Fibroblast of lung (primary cell): ENCODE measurements around the gene ARL9. TPM values are rescaled to one million over a fixed set of nuclear protein-coding genes. Genes with fewer than 3 reads are reported as not detected.

Source experiments
- DNase-seq, 2 donors: peaks; one replicate each; pipeline versions ENCODE4 v3.0.0 to v3.0.0-alpha.2; 2010; ENCODE audit warnings: low read depth in 2 of 2
- H2AFZ ChIP-seq: 2 replicates; pipeline ENCODE4 v1.5.1; 2012; ENCODE audit warnings: low read length, control low read depth, inconsistent platforms
- H3K27ac ChIP-seq: 2 replicates; pipeline ENCODE4 v1.5.1; 2011; ENCODE audit warnings: low read length, control low read depth; ENCODE audit not compliant: insufficient read depth
- H3K27me3 ChIP-seq: 2 replicates; pipeline ENCODE4 v1.5.1; 2011; ENCODE audit warnings: mild to moderate bottlenecking, low read length; ENCODE audit not compliant: control insufficient read depth, insufficient read depth
- H3K36me3 ChIP-seq: 2 replicates; pipeline ENCODE4 v1.5.1; 2011; ENCODE audit warnings: low read length; ENCODE audit not compliant: control insufficient read depth, insufficient read depth
- H3K4me1 ChIP-seq: 2 replicates; pipeline ENCODE4 v1.5.1; 2011; ENCODE audit warnings: low read length; ENCODE audit not compliant: control insufficient read depth, insufficient read depth; ENCODE audit errors: extremely low read depth
- H3K4me2 ChIP-seq: 2 replicates; pipeline ENCODE4 v1.5.1; 2011; ENCODE audit warnings: low read length, control low read depth; ENCODE audit not compliant: insufficient read depth; ENCODE audit errors: extremely low read depth
- H3K4me3 ChIP-seq, 4 experiments: fragments of 200-600 bp in 1 of 4; sonication (generic) in 1 of 4; replicated peaks in 1 of 4; 2 replicates each; pipeline ENCODE4 v1.5.1; 2011 to 2016; ENCODE audit warnings: low read length in 4 of 4, low read depth in 3 of 4, mild to moderate bottlenecking in 3 of 4, control low read depth in 2 of 4, inconsistent platforms in 1 of 4, mixed read lengths in 1 of 4; ENCODE audit not compliant: insufficient read depth in 1 of 4; ENCODE audit errors: control extremely low read depth in 1 of 4
- H3K79me2 ChIP-seq: 2 replicates; pipeline ENCODE4 v1.5.1; 2012; ENCODE audit warnings: mild to moderate bottlenecking, low read length, inconsistent platforms; ENCODE audit not compliant: control insufficient read depth, insufficient read depth
- H3K9ac ChIP-seq: 2 replicates; pipeline ENCODE4 v1.5.1; 2011; ENCODE audit warnings: mild to moderate bottlenecking, low read length, control low read depth; ENCODE audit not compliant: insufficient read depth
- H3K9me3 ChIP-seq: 2 replicates; pipeline ENCODE4 v1.5.1; 2012; ENCODE audit warnings: low read depth, low read length; ENCODE audit not compliant: control insufficient read depth, insufficient read depth
- H4K20me1 ChIP-seq: 2 replicates; pipeline ENCODE4 v1.5.1; 2011; ENCODE audit warnings: low read length; ENCODE audit not compliant: control insufficient read depth, insufficient read depth; ENCODE audit errors: extremely low read depth
- CTCF ChIP-seq, 2 donors: IDR thresholded peaks in 1 of 2; conservative IDR thresholded peaks in 1 of 2; 1 replicate in 1 of 2; 2 replicates in 1 of 2; pipeline ENCODE4 v1.5.1; 2011 to 2012; ENCODE audit warnings: low read length in 2 of 2, control low read depth in 1 of 2, inconsistent platforms in 1 of 2, low read depth in 1 of 2, mild to moderate bottlenecking in 1 of 2
- EZH2 ChIP-seq: IDR thresholded peaks from 2 replicates; pipeline ENCODE4 v1.5.1; 2012; ENCODE audit warnings: low read length, control low read depth, mild to moderate bottlenecking; ENCODE audit errors: missing control alignments
- polyA plus RNA-seq, 2 donors: library from polyadenylated mRNA; depleted of rRNA in 1 of 2; stranded (reverse) in 1 of 2; unstranded in 1 of 2; fragments of >200 nt; gene quantifications; 2 replicates each; pipeline ENCODE4 v1.2.1, GENCODE V29; 2011 to 2012; ENCODE audit warnings: missing spikeins in 1 of 2
- total RNA-seq: library from RNA; depleted of rRNA; stranded (reverse); fragments of >200 nt; gene quantifications from 2 replicates; pipeline ENCODE4 v1.2.1, GENCODE V29; 2014

ARL9 gene
- total and polyA plus RNA-seq, 2 donors (not counting 1 experiment from before 2014, with no cell fraction given): 0.62 to 0.83 TPM

- peak overlapping the region; percentile 50 to 80 (median 68) for H3K4me3 ChIP-seq
- H3K9me3 ChIP-seq: no peaks in the 10 kb centered on the region
- H2AFZ ChIP-seq: peak overlapping the region; percentile 82
- H3K36me3 ChIP-seq: no peaks in the 10 kb centered on the region
- H3K4me2 ChIP-seq: peak overlapping the region; percentile 84
- H3K27ac ChIP-seq: no peak overlapping the region
- peak overlapping the region; percentile 65 for H3K9ac ChIP-seq
- no peaks in the 10 kb centered on the region for H4K20me1 ChIP-seq
- peaks cover 5% of the 10 kb centered on the region for H3K27me3 ChIP-seq
- no peaks in the 10 kb centered on the region for H3K79me2 ChIP-seq
- DNase-seq: peak; percentile 72 to 77
- H3K4me1 ChIP-seq: no peaks in the 10 kb centered on the region
- TF ChIP-seq CTCF (conservative IDR thresholded peaks at IDR 0.05 in 1 of 2, IDR thresholded peaks at IDR 0.05 in 1 of 2; ENCODE audit: low read depth in 1 of 2, low read length in 2 of 2) (no peak), EZH2 (no peak)
Observed at GRCh38 chr4:56530269-56531148, 24.9 kb downstream of the ARL9 start.

DNA sequence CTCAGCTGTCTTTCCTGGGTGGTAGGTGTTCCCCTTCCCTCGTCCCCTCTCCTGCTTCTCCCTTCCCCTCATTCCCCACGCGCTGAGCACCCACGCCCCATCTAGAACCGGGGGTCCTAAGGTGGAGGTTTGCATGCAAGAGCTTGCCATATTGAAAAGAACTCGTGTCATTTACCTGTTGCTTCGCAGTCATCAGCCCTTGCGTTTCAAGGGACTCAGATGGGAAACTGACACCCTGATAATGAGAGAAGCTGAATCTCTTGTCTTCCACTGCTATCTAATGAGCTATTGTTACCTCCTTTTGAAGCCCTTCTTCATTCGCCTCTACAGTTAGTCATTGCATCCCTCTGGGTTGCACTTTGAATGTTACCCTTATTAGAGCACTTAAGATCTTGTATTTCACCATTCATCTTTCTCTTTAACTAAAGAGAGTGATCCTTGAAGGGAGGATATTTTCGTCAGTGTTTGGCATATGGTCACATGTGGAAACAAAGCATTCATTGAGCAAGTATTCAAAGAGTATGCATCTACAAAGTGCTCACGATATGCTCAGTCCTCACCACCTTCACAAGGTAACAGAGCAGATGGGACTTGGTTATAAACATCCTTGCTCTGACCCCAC, 25.7 kb downstream of the ARL9 start:
- DNase-seq: no peak
- peak overlapping the region; percentile 84 for H3K4me2 ChIP-seq
- no peaks in the 10 kb centered on the region for H3K79me2 ChIP-seq
- no peaks in the 10 kb centered on the region for H3K9me3 ChIP-seq
- peak overlapping the region; percentile 50 to 80 (median 68) for H3K4me3 ChIP-seq
- TF ChIP-seq CTCF (conservative IDR thresholded peaks at IDR 0.05 in 1 of 2, IDR thresholded peaks at IDR 0.05 in 1 of 2; ENCODE audit: low read depth in 1 of 2, low read length in 2 of 2): no peak
- TF ChIP-seq EZH2: no peak
- H2AFZ ChIP-seq: peak overlapping the region; percentile 82
- H3K4me1 ChIP-seq: no peaks in the 10 kb centered on the region
- no peak overlapping the region for H3K9ac ChIP-seq
- H3K27ac ChIP-seq: no peak overlapping the region
- no peaks in the 10 kb centered on the region for H4K20me1 ChIP-seq
- H3K27me3 ChIP-seq: peaks cover 5% of the 10 kb centered on the region
- no peaks in the 10 kb centered on the region for H3K36me3 ChIP-seq

- Histone ChIP-seq H3K36me3 (no peaks in the 10 kb centered on the region), H3K27me3 (peaks cover 5% of the 10 kb centered on the region), H3K9ac (no peak overlapping the region), H3K4me2 (no peak overlapping the region), H4K20me1 (no peaks in the 10 kb centered on the region), H3K27ac (no peak overlapping the region), H3K4me3 (no peak overlapping the region), H2AFZ (no peak overlapping the region), H3K9me3 (no peaks in the 10 kb centered on the region), H3K4me1 (no peaks in the 10 kb centered on the region), H3K79me2 (no peaks in the 10 kb centered on the region)
- DNase-seq: no peak
- TF ChIP-seq EZH2 (no peak), CTCF (conservative IDR thresholded peaks at IDR 0.05 in 1 of 2, IDR thresholded peaks at IDR 0.05 in 1 of 2; ENCODE audit: low read depth in 1 of 2, low read length in 2 of 2) (no peak)
Observed at GRCh38 chr4:56531823-56532222, 26.2 kb downstream of the ARL9 start.
